HepG2 (cell line): ENCODE data around the gene FRMD1. TPM values are rescaled to one million over a fixed set of nuclear protein-coding genes. Genes with fewer than 3 reads are reported as not detected.

Source experiments
- ATAC-seq: fragments of 200-7000 bp; cut with Tn5 transposase; 3 replicates; pipeline ENCODE4 v1.9.1; 2020; ENCODE audit warnings: mild to moderate bottlenecking, moderate library complexity
- BruUV-seq: library from RNA; stranded (reverse); fragments of 400-500 nt; replicated peaks from 2 replicates; lab custom pipeline; 2021; lab: Mats Ljungman, UMichigan
- CTCF ChIA-PET: fragments of 300-600 bp; formaldehyde crosslinking; extraction: SDS; loops from one replicate; lab custom pipeline; 2021; ENCODE audit warnings: low total read pairs, inconsistent platforms, low intra/inter-chr PET ratio; lab: Yijun Ruan, JAX
- POLR2A ChIA-PET: fragments of 350-600 bp; sonication (Branson Sonifier 250); formaldehyde crosslinking; loops from one replicate; lab custom pipeline; 2020; ENCODE audit warnings: antibody characterized with exemption, inconsistent platforms; lab: Yijun Ruan, JAX
- DNase-seq: peaks from one replicate; pipeline ENCODE4 v3.0.0-alpha.2; 2015; ENCODE audit warnings: low spot score
- FAIRE-seq: peaks from 3 replicates; lab custom pipeline; 2011; peaks lifted over from hg19 to GRCh38; lab: Jason Lieb, UNC
- H2AFZ ChIP-seq: one replicate; pipeline ENCODE4 v1.6.1; 2011; ENCODE audit warnings: low read length, inconsistent platforms
- H3K27ac ChIP-seq: fragments of 300-600 bp; 3 replicates; pipeline ENCODE4 v1.8.0; 2011; ENCODE audit warnings: mixed run types, mild to moderate bottlenecking, mixed read lengths, low read length, inconsistent platforms; ENCODE audit not compliant: insufficient read depth; ENCODE audit errors: extremely low read length
- H3K27me3 ChIP-seq, 2 experiments: fragments of 200-600 bp in 1 of 2; 2 replicates in 1 of 2; 3 replicates in 1 of 2; pipeline versions ENCODE4 v1.6.0 to v1.8.0; 2011; ENCODE audit warnings: low read length in 2 of 2, mild to moderate bottlenecking in 2 of 2, moderate library complexity in 2 of 2, inconsistent platforms in 1 of 2; ENCODE audit not compliant: insufficient read depth in 2 of 2, control insufficient read depth in 1 of 2
- H3K36me3 ChIP-seq, 2 experiments: fragments of 200-600 bp in 1 of 2; replicated peaks in 1 of 2; 2 replicates in 1 of 2; 3 replicates in 1 of 2; pipeline versions ENCODE4 v1.5.1 to v1.8.0; 2011; ENCODE audit warnings: low read length in 2 of 2, inconsistent platforms in 1 of 2; ENCODE audit not compliant: insufficient read depth in 2 of 2, control insufficient read depth in 1 of 2
- H3K4me1 ChIP-seq: 2 replicates; pipeline ENCODE4 v1.5.1; 2012; ENCODE audit warnings: low read length, inconsistent platforms; ENCODE audit not compliant: insufficient read depth
- H3K4me2 ChIP-seq: 2 replicates; pipeline ENCODE4 v1.6.0; 2011; ENCODE audit warnings: low read depth, low read length, inconsistent platforms
- H3K4me3 ChIP-seq, 3 experiments: fragments of 200-600 bp in 1 of 3; sonication (generic), shearing (Covaris generic) in 1 of 3; replicated peaks in 1 of 3; 2 replicates each; pipeline ENCODE4 v1.5.1; 2011 to 2016; ENCODE audit warnings: low read length in 3 of 3, inconsistent platforms in 2 of 3, low read depth in 2 of 3, mild to moderate bottlenecking in 2 of 3, control low read depth in 1 of 3, mixed read lengths in 1 of 3; ENCODE audit not compliant: insufficient read depth in 1 of 3
- H3K79me2 ChIP-seq: one replicate; pipeline ENCODE4 v1.6.1; 2011; ENCODE audit warnings: low read length, inconsistent platforms; ENCODE audit not compliant: insufficient read depth
- H3K9ac ChIP-seq: 2 replicates; pipeline ENCODE4 v1.6.0; 2011; ENCODE audit warnings: mild to moderate bottlenecking, low read depth, low read length, inconsistent platforms; ENCODE audit not compliant: insufficient read depth
- H3K9me3 ChIP-seq: 2 replicates; pipeline ENCODE4 v1.5.1; 2012; ENCODE audit warnings: mild to moderate bottlenecking, low read length
- H4K20me1 ChIP-seq: 2 replicates; pipeline ENCODE4 v1.6.0; 2011; ENCODE audit warnings: inconsistent platforms, mild to moderate bottlenecking, low read length, moderate library complexity; ENCODE audit not compliant: insufficient read depth
- AHDC1 ChIP-seq: sonication (generic); formaldehyde crosslinking; IDR thresholded peaks from 2 replicates; pipeline ENCODE4 v1.5.1; 2020; ENCODE audit warnings: mild to moderate bottlenecking, missing genetic modification reagents, borderline replicate concordance
- ATF5 ChIP-seq: sonication (generic); formaldehyde crosslinking; IDR thresholded peaks from 2 replicates; pipeline ENCODE4 v1.4.0; 2020; ENCODE audit warnings: mild to moderate bottlenecking, low read depth, missing genetic modification reagents
- JARID2 ChIP-seq: sonication (generic); formaldehyde crosslinking; IDR thresholded peaks from 2 replicates; pipeline ENCODE4 v1.8.1; 2023; ENCODE audit warnings: missing genetic modification reagents, inconsistent platforms; ENCODE audit not compliant: insufficient replicate concordance
- NR2F2 ChIP-seq: IDR thresholded peaks from 2 replicates; pipeline ENCODE4 v1.6.1; 2012; ENCODE audit warnings: low read depth, inconsistent platforms, borderline replicate concordance
- TFE3 ChIP-seq: IDR thresholded peaks from 2 replicates; pipeline ENCODE4 v1.6.1; 2016
- THAP9 ChIP-seq: sonication (generic); formaldehyde crosslinking; IDR thresholded peaks from 2 replicates; pipeline ENCODE4; 2020; ENCODE audit warnings: missing genetic modification reagents, mild to moderate bottlenecking, borderline replicate concordance
- ZC3H4 ChIP-seq: sonication (generic); formaldehyde crosslinking; IDR thresholded peaks from 2 replicates; pipeline ENCODE4 v1.4.0; 2020; ENCODE audit warnings: missing genetic modification reagents, borderline replicate concordance
- ZNF256 ChIP-seq: sonication (generic); formaldehyde crosslinking; conservative IDR thresholded peaks from 2 replicates; pipeline ENCODE4 v1.4.0; 2020; ENCODE audit warnings: missing genetic modification reagents
- ZNF891 ChIP-seq: sonication (generic); formaldehyde crosslinking; IDR thresholded peaks from 2 replicates; pipeline ENCODE4 v1.5.0; 2020; ENCODE audit warnings: mild to moderate bottlenecking, missing genetic modification reagents
- WGBS: methylation state at CpG from one replicate; pipeline ENCODE4 v1.1.6; 2017; ENCODE audit warnings: low lambda C conversion rate; 5-methylcytosine and 5-hydroxymethylcytosine counted together
- in situ Hi-C: cut with HindIII; loops from 2 replicates; pipeline ENCODE4 v1.10.0; 2017; ENCODE audit warnings: low pct_unique_long_range_greater_than_20kb; ENCODE audit not compliant: extremely low pct_ligation_motif_present
- intact Hi-C: fragments of 100-400 bp; cut with micrococcal nuclease; formaldehyde crosslinking; loops from one replicate; pipeline ENCODE4 v1.10.0; 2022; ENCODE audit not compliant: unreplicated experiment
- polyA plus RNA-seq, 8 experiments: library from polyadenylated mRNA; depleted of rRNA in 3 of 8; stranded (reverse) in 7 of 8; unstranded in 1 of 8; fragments of >200 nt; fragmentation: Illumina TruSeq in 4 of 8; extraction: Trizol in 4 of 8; gene quantifications; 2 replicates each; pipeline versions ENCODE4 v1.2.1 to v1.2.3, GENCODE V29; 2011 to 2016; ENCODE audit warnings: low read depth in 4 of 8, missing spikeins in 1 of 8, mixed read lengths in 1 of 8; ENCODE audit not compliant: insufficient read depth in 1 of 8
- total RNA-seq, 5 experiments: library from RNA; depleted of rRNA; stranded (reverse); fragments of >200 nt; fragmentation: Illumina TruSeq; extraction: Trizol; gene quantifications; 2 replicates each; pipeline ENCODE4 v1.2.3, GENCODE V29; 2016; ENCODE audit warnings: low read depth in 1 of 5

FRMD1 gene
- total and polyA plus RNA-seq, 2 of the 13 experiments (the other 11 are each of a cell fraction or from before 2014, with no cell fraction given), result 0.01 TPM; not detected in 1

- no peak for TF ChIP-seq ATF5 (CRISPR knock-in tag)
These were observed 30.9 kb downstream of the FRMD1 start (continued) for GRCh38 chr6:168047841-168048723.

GRCh38 chr6:168046696-168047095 is 32.3 kb downstream of the FRMD1 start:
- 0 out of 2 replicates have a peak, but pooled peaks cover 7% of the 10 kb centered on the region for H3K4me1 ChIP-seq
- in situ Hi-C loops, result no loop called here
- no peak overlapping the region for H2AFZ ChIP-seq
- DNase-seq, result no peak
- 46% methylated on average over 3 of the region's 3 CpGs for WGBS
- no peak overlapping the region for H3K27ac ChIP-seq
- no peak overlapping the region for H3K9ac ChIP-seq
- no peak for ATAC-seq
- ChIA-PET POLR2A (no interaction called here), CTCF (no interaction called here)
- H3K4me3 ChIP-seq, result no peak overlapping the region
- BruUV-seq, result no TSS peak
- peaks cover 15 to 70% of the 10 kb centered on the region in 2 experiments for H3K27me3 ChIP-seq
- no peaks in the 10 kb centered on the region for H3K79me2 ChIP-seq
- no peaks in the 10 kb centered on the region for H3K9me3 ChIP-seq
- no peaks in the 10 kb centered on the region for H4K20me1 ChIP-seq
- no peak overlapping the region for H3K4me2 ChIP-seq
- intact Hi-C loops, result no loop called here
- H3K36me3 ChIP-seq, result no peaks in the 10 kb centered on the region
- no peak for FAIRE-seq
- TF ChIP-seq NR2F2 (no peak), JARID2 (no peak), AHDC1 (CRISPR knock-in tag) (no peak), ZNF256 (CRISPR knock-in tag) (no peak), THAP9 (no peak), TFE3 (CRISPR knock-in tag) (no peak), ZC3H4 (no peak), ZNF891 (CRISPR knock-in tag) (no peak)
